ENCODE measurements around the gene C1QB. TPM values are rescaled to one million over a fixed set of nuclear protein-coding genes. Genes with fewer than 3 reads are reported as not detected.

C1QB gene
- total and polyA plus RNA-seq, 11 donors: 16.6 to 667 (median 77.4) TPM

DNA sequence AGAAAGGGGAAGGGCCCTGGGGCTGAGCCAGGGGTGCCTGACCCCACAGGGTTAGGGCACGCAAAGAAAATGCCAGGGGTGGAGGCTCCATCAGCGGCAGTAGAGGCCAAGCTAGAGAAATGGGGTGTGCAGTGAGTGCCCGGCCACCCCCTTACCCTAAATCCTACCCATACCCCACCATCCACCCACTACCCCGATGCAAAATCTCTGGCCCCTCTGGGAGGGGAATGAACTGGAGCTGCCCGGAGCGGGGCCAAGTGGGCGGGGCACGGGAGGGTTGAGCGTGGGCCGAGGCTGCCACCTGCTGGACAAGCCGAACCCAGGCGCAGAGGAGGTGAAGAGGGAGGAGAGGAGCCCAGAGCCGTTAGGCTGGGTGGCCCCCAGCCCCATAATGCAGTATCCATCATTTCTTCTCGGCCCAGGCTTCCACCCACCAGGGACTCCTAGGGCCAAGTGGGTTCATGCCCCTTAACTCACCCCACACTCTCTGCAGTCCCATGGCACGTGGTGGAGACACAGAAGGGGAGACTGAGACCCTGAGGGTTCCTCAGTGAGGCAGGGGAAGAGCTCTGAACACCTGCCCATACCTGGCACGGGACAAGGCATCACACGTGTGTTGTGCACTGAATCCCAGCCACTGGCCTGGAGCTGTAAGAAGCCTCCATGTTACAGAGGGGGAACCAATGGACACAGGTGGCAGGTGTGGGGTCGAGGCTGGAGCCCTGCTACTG lies 11.0 kb upstream of the C1QB start:
- ATAC-seq (peak; percentile 59 to 88 (median 81)), DNase-seq (peak; percentile 77 to 93 (median 85))
- intact Hi-C loops (cut with DNase I): loop anchor here (1.0 to 10.0 kb wide), 8 partner anchors 113 to 537 kb away; no protein-coding TSS in a partner anchor
- no peaks in the 10 kb centered on the region for H3K36me3 ChIP-seq
- H3K27me3 ChIP-seq: peaks cover 0 to 26% (median 0%) of the 10 kb centered on the region in 9 donors
- TF ChIP-seq, protein P1, sequence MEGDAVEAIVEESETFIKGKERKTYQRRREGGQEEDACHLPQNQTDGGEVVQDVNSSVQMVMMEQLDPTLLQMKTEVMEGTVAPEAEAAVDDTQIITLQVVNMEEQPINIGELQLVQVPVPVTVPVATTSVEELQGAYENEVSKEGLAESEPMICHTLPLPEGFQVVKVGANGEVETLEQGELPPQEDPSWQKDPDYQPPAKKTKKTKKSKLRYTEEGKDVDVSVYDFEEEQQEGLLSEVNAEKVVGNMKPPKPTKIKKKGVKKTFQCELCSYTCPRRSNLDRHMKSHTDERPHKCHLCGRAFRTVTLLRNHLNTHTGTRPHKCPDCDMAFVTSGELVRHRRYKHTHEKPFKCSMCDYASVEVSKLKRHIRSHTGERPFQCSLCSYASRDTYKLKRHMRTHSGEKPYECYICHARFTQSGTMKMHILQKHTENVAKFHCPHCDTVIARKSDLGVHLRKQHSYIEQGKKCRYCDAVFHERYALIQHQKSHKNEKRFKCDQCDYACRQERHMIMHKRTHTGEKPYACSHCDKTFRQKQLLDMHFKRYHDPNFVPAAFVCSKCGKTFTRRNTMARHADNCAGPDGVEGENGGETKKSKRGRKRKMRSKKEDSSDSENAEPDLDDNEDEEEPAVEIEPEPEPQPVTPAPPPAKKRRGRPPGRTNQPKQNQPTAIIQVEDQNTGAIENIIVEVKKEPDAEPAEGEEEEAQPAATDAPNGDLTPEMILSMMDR (IDR thresholded peaks at IDR 0.05): peak; percentile 79 to 96 (median 90)
- no peak for TF ChIP-seq POLR2A (IDR thresholded peaks at IDR 0.05)
- 10 to 16% (median 10%) methylated on average over 17 to 18 of the region's 18 CpGs for WGBS, 4 donors
- H3K4me3 ChIP-seq: no peak overlapping the region
- peak overlapping the region in 2 of 12 donors; percentile 9 to 75 for H3K27ac ChIP-seq
- no peaks in the 10 kb centered on the region for H3K9me3 ChIP-seq
- peaks cover 0 to 20% (median 0%) of the 10 kb centered on the region in 12 donors for H3K4me1 ChIP-seq

DNA sequence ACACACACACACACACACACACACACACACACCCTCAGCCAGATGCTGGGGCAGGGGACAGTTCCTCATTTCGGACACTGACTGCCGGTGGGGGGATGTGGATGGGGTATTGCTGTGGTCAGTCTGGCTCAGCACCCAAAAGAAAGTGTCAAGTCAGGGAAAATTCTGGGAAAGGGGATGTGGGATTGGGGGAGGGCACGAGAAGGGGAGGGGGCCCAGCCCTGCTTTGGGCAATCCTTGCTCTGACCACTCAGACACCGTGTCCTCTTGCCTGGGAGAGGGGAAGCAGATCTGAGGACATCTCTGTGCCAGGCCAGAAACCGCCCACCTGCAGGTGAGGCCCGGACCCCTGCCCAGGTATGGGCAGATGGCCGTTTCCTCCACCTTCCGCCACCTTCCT lies 9.7 kb upstream of the C1QB start, which contains the start of gene C1QC:
TSS of gene C1QC (plus strand) at position 253 of the 400 bp plus-strand sequence. CDS start 391 bp downstream, outside the sequence.
- DNase-seq (peak; percentile 46 to 79 (median 61)), ATAC-seq (peak; percentile 52 to 67 (median 54))
- H3K4me1 ChIP-seq: peaks cover 0 to 20% (median 0%) of the 10 kb centered on the region in 12 donors
- peaks cover 0 to 4% (median 0%) of the 10 kb centered on the region in 9 donors for H3K36me3 ChIP-seq
- H3K4me3 ChIP-seq: peak within 1 kb of the TSS in 9 of 12 donors; percentile 19 to 61 (median 38)
- intact Hi-C loops (cut with DNase I): loop anchor here in 9 of 10 donors (2.0 to 10.0 kb wide), 7 partner anchors 115 to 539 kb away; no protein-coding TSS in a partner anchor
- H3K27ac ChIP-seq: peak within 1 kb of the TSS in 7 of 12 donors; percentile 10 to 81 (median 38)
- H3K27me3 ChIP-seq: peaks cover 0 to 17% (median 0%) of the 10 kb centered on the region in 9 donors
- H3K9me3 ChIP-seq: no peaks in the 10 kb centered on the region
- 69 to 78% (median 75%) methylated on average over 8 of the region's 8 CpGs for WGBS, 4 donors
- no peak for TF ChIP-seq POLR2A (IDR thresholded peaks at IDR 0.05)
- TF ChIP-seq, protein P1 (IDR thresholded peaks at IDR 0.05): no peak

DNA sequence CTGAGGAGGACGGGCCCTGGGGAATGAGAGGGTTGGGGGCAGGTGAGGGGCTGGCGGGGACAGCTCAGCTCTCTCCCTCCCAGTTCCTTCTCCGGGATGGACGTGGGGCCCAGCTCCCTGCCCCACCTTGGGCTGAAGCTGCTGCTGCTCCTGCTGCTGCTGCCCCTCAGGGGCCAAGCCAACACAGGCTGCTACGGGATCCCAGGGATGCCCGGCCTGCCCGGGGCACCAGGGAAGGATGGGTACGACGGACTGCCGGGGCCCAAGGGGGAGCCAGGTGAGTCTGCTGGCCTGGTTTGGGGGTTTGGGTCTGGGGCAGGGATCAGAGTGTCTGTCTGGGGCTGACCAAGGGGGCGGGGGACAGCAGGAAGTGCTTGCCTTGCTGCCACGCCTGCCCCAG lies 9.1 kb upstream of the C1QB start:
- H3K4me3 ChIP-seq: peak overlapping the region in 9 of 12 donors; percentile 19 to 61 (median 38)

More for the DNA sequence above, 9.1 kb upstream of the C1QB start:
- Histone ChIP-seq H3K36me3 (peaks cover 0 to 4% (median 0%) of the 10 kb centered on the region in 9 donors), H3K9me3 (no peaks in the 10 kb centered on the region), H3K27me3 (peaks cover 0 to 11% (median 0%) of the 10 kb centered on the region in 9 donors), H3K27ac (peak overlapping the region in 7 of 12 donors; percentile 10 to 81 (median 38)), H3K4me1 (peaks cover 0 to 20% (median 0%) of the 10 kb centered on the region in 12 donors)
- TF ChIP-seq, protein P1 (IDR thresholded peaks at IDR 0.05): no peak
- TF ChIP-seq POLR2A (IDR thresholded peaks at IDR 0.05): no peak
- DNase-seq (no peak), ATAC-seq (peak in 1 of 4 donors; percentile 2)
- 73 to 79% (median 76%) methylated on average over 9 to 12 of the region's 12 CpGs for WGBS, 4 donors
- intact Hi-C loops (cut with DNase I): loop anchor here in 9 of 10 donors (2.0 to 10.0 kb wide), 7 partner anchors 115 to 539 kb away; no protein-coding TSS in a partner anchor

All from heart left ventricle (tissue), 16 donors.